ENCODE data around the gene TRABD.

DNA sequence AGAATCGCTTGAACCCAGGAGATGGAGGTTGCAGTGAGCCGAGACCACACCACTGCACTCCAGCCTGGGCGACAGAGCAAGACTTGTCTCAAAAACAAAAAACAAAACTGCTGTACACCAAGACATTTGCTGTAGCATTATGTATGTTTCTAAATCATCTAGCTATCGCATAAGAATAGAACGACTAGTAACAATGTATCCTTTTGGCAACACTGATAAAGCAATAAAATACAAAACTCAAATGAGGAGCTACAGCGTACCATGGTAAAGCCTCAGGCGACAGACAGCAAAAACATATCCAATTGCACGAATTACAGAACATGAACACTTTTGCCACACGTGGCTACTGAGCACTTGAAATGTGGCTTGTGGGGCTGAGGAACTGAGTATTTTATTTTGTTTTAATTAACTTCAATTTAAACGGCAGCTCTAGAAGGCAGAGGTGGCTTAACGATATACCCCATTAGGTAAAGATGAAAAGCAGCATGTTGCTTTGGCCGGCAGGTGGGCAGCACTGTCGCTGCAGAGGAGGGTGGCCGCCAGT lies 56.8 kb downstream of the TRABD start:
- TF ChIP-seq POLR2AphosphoS5 (IDR thresholded peaks at IDR 0.05; ENCODE audit: low read depth, low read length) (no peak), POLR2A (IDR thresholded peaks at IDR 0.05; ENCODE audit: low read depth, low read length) (no peak), TAF1 (IDR thresholded peaks at IDR 0.05; ENCODE audit: borderline replicate concordance, low read depth, low read length) (no peak)
